ENCODE measurements around the gene STMN1.
"Not testable (repeated sequence)": the region's sequence is repeated elsewhere in the genome, so short reads cannot be mapped to it uniquely, and the experiment has no call there.

Gene STMN1

GRCh38 chr1:25905680-25906643 is at the start of gene STMN1:
Gene STMN1 (minus strand): TSS chr1:25906419. CDS start chr1:25904676, 1,743 bp downstream.
- peak; percentile 89 for DNase-seq

GRCh38 chr1:25955553-25955952 is 49.3 kb upstream of the STMN1 start:
- DNase-seq = no peak

- DNase-seq = no peak
Observed at GRCh38 chr1:25954282-25954938, 48.2 kb upstream of the STMN1 start.

- DNase-seq = no peak
Observed at GRCh38 chr1:25952841-25953401, 46.7 kb upstream of the STMN1 start.

- no peak for DNase-seq
Observed at GRCh38 chr1:25948641-25949040, 42.4 kb upstream of the STMN1 start.

- no peak for DNase-seq
Observed at GRCh38 chr1:25947027-25947426, 40.8 kb upstream of the STMN1 start.

GRCh38 chr1:25945761-25946160 is 39.5 kb upstream of the STMN1 start:
- DNase-seq = no peak

- DNase-seq = no peak
Observed at GRCh38 chr1:25944986-25945385, 38.8 kb upstream of the STMN1 start.

GRCh38 chr1:25943511-25943910 is 37.3 kb upstream of the STMN1 start:
- DNase-seq = not testable (repeated sequence)

- no peak for DNase-seq
Observed at GRCh38 chr1:25936947-25937346, 30.7 kb upstream of the STMN1 start.

- DNase-seq = peak; percentile 8
Observed at GRCh38 chr1:25933479-25934365, 27.5 kb upstream of the STMN1 start.

- DNase-seq = not testable (repeated sequence)
Observed at GRCh38 chr1:25932811-25933400, 26.7 kb upstream of the STMN1 start.

GRCh38 chr1:25932321-25932720 is 26.1 kb upstream of the STMN1 start:
- no peak for DNase-seq

- DNase-seq = no peak
Observed at GRCh38 chr1:25929016-25929415, 22.8 kb upstream of the STMN1 start.

GRCh38 chr1:25927521-25928265 is 21.5 kb upstream of the STMN1 start:
- no peak for DNase-seq

- DNase-seq = no peak
Observed at GRCh38 chr1:25926731-25927496, 20.7 kb upstream of the STMN1 start.

- no peak for DNase-seq
Observed at GRCh38 chr1:25924454-25924853, 18.2 kb upstream of the STMN1 start.

GRCh38 chr1:25922971-25923552 is 16.8 kb upstream of the STMN1 start:
- DNase-seq = no peak

- DNase-seq = no peak
Observed at GRCh38 chr1:25922056-25922970, 16.1 kb upstream of the STMN1 start.
